ENCODE measurements around the gene CLMN. TPM values are rescaled to one million over a fixed set of nuclear protein-coding genes. Genes with fewer than 3 reads are reported as not detected.

The CLMN gene
- total and polyA plus RNA-seq, 9 of the 15 experiments (the other 6 are each of a cell fraction or from before 2014, with no cell fraction given): 0.01 to 0.18 (median 0.07) TPM; not detected in 4

DNA sequence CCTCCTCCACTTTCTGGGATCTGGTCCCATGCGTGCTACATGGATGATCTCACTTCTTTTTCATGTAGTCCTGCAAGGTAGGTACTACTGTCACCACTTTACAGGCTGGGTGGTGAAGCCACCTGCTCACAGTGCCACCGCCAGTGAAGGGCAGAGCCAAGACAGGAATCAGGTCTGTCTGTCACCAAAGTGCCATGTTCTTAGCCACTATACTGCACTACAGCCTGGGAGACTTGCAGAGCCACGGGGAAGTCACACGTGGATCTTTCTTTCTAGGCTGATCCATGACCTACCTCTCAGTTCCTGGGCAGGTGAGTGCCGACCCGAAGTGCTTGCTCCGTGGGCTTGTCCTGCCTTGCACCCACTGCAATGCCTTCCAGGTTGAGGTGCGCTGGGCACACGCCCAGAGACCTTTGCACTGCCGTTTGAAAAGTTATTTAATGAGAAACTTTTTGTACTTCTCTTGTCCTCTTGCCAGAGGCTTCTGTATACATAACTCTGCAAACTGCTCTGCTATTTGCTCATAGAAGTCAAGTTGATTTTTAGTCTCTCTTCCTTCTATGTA is 19.7 kb upstream of the CLMN start (continued):
- TF ChIP-seq, protein P1, sequence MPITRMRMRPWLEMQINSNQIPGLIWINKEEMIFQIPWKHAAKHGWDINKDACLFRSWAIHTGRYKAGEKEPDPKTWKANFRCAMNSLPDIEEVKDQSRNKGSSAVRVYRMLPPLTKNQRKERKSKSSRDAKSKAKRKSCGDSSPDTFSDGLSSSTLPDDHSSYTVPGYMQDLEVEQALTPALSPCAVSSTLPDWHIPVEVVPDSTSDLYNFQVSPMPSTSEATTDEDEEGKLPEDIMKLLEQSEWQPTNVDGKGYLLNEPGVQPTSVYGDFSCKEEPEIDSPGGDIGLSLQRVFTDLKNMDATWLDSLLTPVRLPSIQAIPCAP (CRISPR knock-in tag; IDR thresholded peaks at IDR 0.05; ENCODE audit: borderline replicate concordance): no peak
- no peak for TF ChIP-seq NFYB (IDR thresholded peaks at IDR 0.05; ENCODE audit: extremely low read depth, insufficient read length)
- no peak for TF ChIP-seq GABPA (tag; conservative IDR thresholded peaks at IDR 0.05; ENCODE audit: low read depth)
- TF ChIP-seq, protein P2, sequence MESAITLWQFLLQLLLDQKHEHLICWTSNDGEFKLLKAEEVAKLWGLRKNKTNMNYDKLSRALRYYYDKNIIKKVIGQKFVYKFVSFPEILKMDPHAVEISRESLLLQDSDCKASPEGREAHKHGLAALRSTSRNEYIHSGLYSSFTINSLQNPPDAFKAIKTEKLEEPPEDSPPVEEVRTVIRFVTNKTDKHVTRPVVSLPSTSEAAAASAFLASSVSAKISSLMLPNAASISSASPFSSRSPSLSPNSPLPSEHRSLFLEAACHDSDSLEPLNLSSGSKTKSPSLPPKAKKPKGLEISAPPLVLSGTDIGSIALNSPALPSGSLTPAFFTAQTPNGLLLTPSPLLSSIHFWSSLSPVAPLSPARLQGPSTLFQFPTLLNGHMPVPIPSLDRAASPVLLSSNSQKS (CRISPR knock-in tag; IDR thresholded peaks at IDR 0.05): no peak
- no peak for TF ChIP-seq ARHGAP35 (IDR thresholded peaks at IDR 0.05; ENCODE audit: partially characterized antibody)
- TF ChIP-seq ZNF282 (CRISPR knock-in tag; IDR thresholded peaks at IDR 0.05): no peak

DNA sequence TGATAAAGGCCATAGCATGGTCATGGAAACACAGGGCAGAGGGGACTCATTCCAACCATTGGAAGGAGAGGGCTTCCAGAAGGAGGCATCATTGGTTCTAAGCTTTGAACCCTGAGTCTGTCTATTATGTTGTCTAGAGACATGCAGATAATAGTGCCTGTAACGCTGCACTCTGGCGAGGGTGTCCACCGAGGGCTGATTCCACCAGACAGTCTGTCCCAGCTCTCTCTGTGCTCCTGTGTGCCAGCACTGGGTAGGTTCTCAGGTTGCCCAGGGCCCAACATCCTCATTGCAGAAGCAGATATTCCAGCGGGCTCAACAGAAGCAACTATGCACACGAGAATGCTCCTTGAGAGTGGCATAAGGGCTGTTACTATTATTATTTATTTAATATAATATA is 18.7 kb upstream of the CLMN start:
- Histone ChIP-seq H3K36me3 (ENCODE audit: control insufficient read depth, insufficient read depth, low read length) (no peaks in the 10 kb centered on the region), H4K20me1 (replicated peaks; ENCODE audit: control insufficient read depth, insufficient read depth, low read length) (no peaks in the 10 kb centered on the region), H3K27ac (ENCODE audit: extremely low read depth, low read depth, low read length) (no peak overlapping the region), H3K4me1 (replicated peaks in 1 of 2; ENCODE audit: control insufficient read depth in 2 of 2, insufficient read depth in 2 of 2, low read length in 2 of 2) (no peaks in the 10 kb centered on the region), H3K4me3 (no peak overlapping the region), H3K9me3 (replicated peaks; ENCODE audit: control insufficient read depth, insufficient read depth, low read depth, low read length) (no peaks in the 10 kb centered on the region), H3K4me2 (ENCODE audit: insufficient read depth, low read length) (no peak overlapping the region), H3K9me1 (ENCODE audit: control insufficient read depth, insufficient read depth, low read length) (no peaks in the 10 kb centered on the region), H2AFZ (ENCODE audit: low read depth, low read length) (no peak overlapping the region), H3K27me3 (ENCODE audit: control insufficient read depth in 2 of 2, insufficient read depth in 2 of 2, low read length in 2 of 2) (no peaks in the 10 kb centered on the region), H3K9ac (ENCODE audit: insufficient read depth in 1 of 2, low read depth in 2 of 2, low read length in 2 of 2) (no peak overlapping the region), H3K79me2 (ENCODE audit: control insufficient read depth, insufficient read depth, low read length) (no peaks in the 10 kb centered on the region)
- 5% methylated on average over 5 of the region's 5 CpGs for WGBS (ENCODE audit: insufficient coverage, low coverage, missing lambda C conversion rate)
- DNase-seq (ENCODE audit: extremely low read depth in 1 of 4, low spot score in 3 of 4): no peak
- ChIA-PET CTCF (ENCODE audit: low intra/inter-chr PET ratio) (no interaction called here), POLR2A (no interaction called here)
- TF ChIP-seq FOXJ3 (CRISPR knock-in tag; IDR thresholded peaks at IDR 0.05) (no peak), EZH2 (IDR thresholded peaks at IDR 0.05; ENCODE audit: borderline replicate concordance, low read depth, low read length) (no peak), RFX1 (IDR thresholded peaks at IDR 0.05) (no peak), CHD1 (IDR thresholded peaks at IDR 0.05; ENCODE audit: low read length) (no peak), ZNF24 (IDR thresholded peaks at IDR 0.05) (no peak), RBM14 (IDR thresholded peaks at IDR 0.05; ENCODE audit: borderline replicate concordance, insufficient read depth, low read depth, low read length) (no peak), MCM3 (IDR thresholded peaks at IDR 0.05) (no peak), FOXA3 (CRISPR knock-in tag; conservative IDR thresholded peaks at IDR 0.05 in 1 of 2, IDR thresholded peaks at IDR 0.05 in 1 of 2) (no peak), TEAD1 (CRISPR knock-in tag; IDR thresholded peaks at IDR 0.05) (no peak), ZNF444 (CRISPR knock-in tag; IDR thresholded peaks at IDR 0.05) (no peak), ZNF75A (CRISPR knock-in tag; IDR thresholded peaks at IDR 0.05) (no peak)
- TF ChIP-seq, protein P3, sequence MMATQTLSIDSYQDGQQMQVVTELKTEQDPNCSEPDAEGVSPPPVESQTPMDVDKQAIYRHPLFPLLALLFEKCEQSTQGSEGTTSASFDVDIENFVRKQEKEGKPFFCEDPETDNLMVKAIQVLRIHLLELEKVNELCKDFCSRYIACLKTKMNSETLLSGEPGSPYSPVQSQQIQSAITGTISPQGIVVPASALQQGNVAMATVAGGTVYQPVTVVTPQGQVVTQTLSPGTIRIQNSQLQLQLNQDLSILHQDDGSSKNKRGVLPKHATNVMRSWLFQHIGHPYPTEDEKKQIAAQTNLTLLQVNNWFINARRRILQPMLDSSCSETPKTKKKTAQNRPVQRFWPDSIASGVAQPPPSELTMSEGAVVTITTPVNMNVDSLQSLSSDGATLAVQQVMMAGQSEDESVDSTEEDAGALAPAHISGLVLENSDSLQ (IDR thresholded peaks at IDR 0.05): no peak
- TF ChIP-seq, protein P2 (CRISPR knock-in tag; IDR thresholded peaks at IDR 0.05): no peak
- no peak for ATAC-seq
- intact Hi-C loops (cut with micrococcal nuclease) (no loop called here), in situ Hi-C loops (cut with MboI) (no loop called here)
- BruUV-seq (replicated peaks): no TSS peak
- no peak for FAIRE-seq

Data from K562 (cell line).